HepG2 (cell line): ENCODE data around the gene RPS2. TPM values are rescaled to one million over a fixed set of nuclear protein-coding genes. Genes with fewer than 3 reads are reported as not detected.

Experiments
- ATF5 ChIP-seq: sonication (generic); formaldehyde crosslinking; IDR thresholded peaks from 2 replicates; pipeline ENCODE4 v1.4.0; 2020; ENCODE audit warnings: mild to moderate bottlenecking, low read depth, missing genetic modification reagents
- ATF6 ChIP-seq: sonication (generic); formaldehyde crosslinking; conservative IDR thresholded peaks from 2 replicates; pipeline ENCODE4 v1.4.0; 2020; ENCODE audit warnings: missing genetic modification reagents
- BCL6 ChIP-seq: IDR thresholded peaks from 2 replicates; pipeline ENCODE4 v1.6.1; 2016; ENCODE audit warnings: missing genetic modification reagents, missing compliant biosample characterization
- CBX1 ChIP-seq: IDR thresholded peaks from one replicate; pipeline ENCODE4 v1.6.1; 2016; ENCODE audit warnings: antibody characterized with exemption, low read depth
- DMAP1 ChIP-seq: IDR thresholded peaks from 2 replicates; pipeline ENCODE4 v1.6.1; 2016
- ELF1 ChIP-seq: sonication (generic); formaldehyde crosslinking; IDR thresholded peaks from 2 replicates; pipeline ENCODE4 v1.4.0; 2020; ENCODE audit warnings: missing genetic modification reagents
- FOXP1 ChIP-seq, 2 experiments: fragments of 450-650 bp in 1 of 2; IDR thresholded peaks; 2 replicates each; pipeline ENCODE4 v1.6.1; 2017 to 2018; ENCODE audit warnings: antibody characterized with exemption in 1 of 2
- GABPB1 ChIP-seq: IDR thresholded peaks from 2 replicates; pipeline ENCODE4 v1.6.1; 2016; ENCODE audit warnings: mild to moderate bottlenecking, missing genetic modification reagents, moderate library complexity, missing compliant biosample characterization
- HBP1 ChIP-seq: IDR thresholded peaks from 2 replicates; pipeline ENCODE4 v1.6.1; 2016; ENCODE audit warnings: low read depth, control low read depth
- HDAC1 ChIP-seq: sonication (generic); formaldehyde crosslinking; IDR thresholded peaks from 2 replicates; pipeline ENCODE4 v1.5.1; 2020; ENCODE audit warnings: mild to moderate bottlenecking, missing genetic modification reagents
- KDM1A ChIP-seq: IDR thresholded peaks from 2 replicates; pipeline ENCODE4 v1.6.1; 2016; ENCODE audit warnings: missing compliant biosample characterization
- SP140L ChIP-seq: sonication (generic); formaldehyde crosslinking; IDR thresholded peaks from 2 replicates; pipeline ENCODE4 v1.4.0; 2020; ENCODE audit warnings: missing genetic modification reagents, borderline replicate concordance
- TFAP4 ChIP-seq: sonication (generic); IDR thresholded peaks from 2 replicates; pipeline ENCODE4 v1.6.1; 2016; ENCODE audit warnings: low read depth, borderline replicate concordance
- USF2 ChIP-seq, 2 experiments: sonication (generic) in 1 of 2; formaldehyde crosslinking in 1 of 2; IDR thresholded peaks; 2 replicates each; pipeline versions ENCODE4 v1.5.1 to v1.6.1; 2011 to 2020; ENCODE audit warnings: borderline replicate concordance in 1 of 2, low read depth in 1 of 2, low read length in 1 of 2, mild to moderate bottlenecking in 1 of 2, missing genetic modification reagents in 1 of 2, moderate library complexity in 1 of 2
- ZNF10 ChIP-seq: sonication (generic); formaldehyde crosslinking; IDR thresholded peaks from 2 replicates; pipeline ENCODE4 v1.4.0; 2020; ENCODE audit warnings: mild to moderate bottlenecking, low read depth, missing genetic modification reagents, borderline replicate concordance
- ZNF160 ChIP-seq: sonication (generic); formaldehyde crosslinking; IDR thresholded peaks from 2 replicates; pipeline ENCODE4 v1.8.0; 2022; ENCODE audit warnings: mild to moderate bottlenecking, inconsistent platforms, missing genetic modification reagents
- ZNF17 ChIP-seq: sonication (generic); formaldehyde crosslinking; IDR thresholded peaks from 2 replicates; pipeline ENCODE4 v1.5.0; 2020; ENCODE audit warnings: mild to moderate bottlenecking, missing genetic modification reagents
- ZNF383 ChIP-seq: sonication (generic); formaldehyde crosslinking; IDR thresholded peaks from 2 replicates; pipeline ENCODE4 v1.4.0; 2020; ENCODE audit warnings: missing genetic modification reagents, mild to moderate bottlenecking, borderline replicate concordance
- ZNF660 ChIP-seq: sonication (generic); formaldehyde crosslinking; IDR thresholded peaks from 2 replicates; pipeline ENCODE4 v1.5.1; 2020; ENCODE audit warnings: mild to moderate bottlenecking, low read depth, missing genetic modification reagents, borderline replicate concordance
- ZNF709 ChIP-seq: sonication (generic); formaldehyde crosslinking; IDR thresholded peaks from 2 replicates; pipeline ENCODE4 v1.5.0; 2020; ENCODE audit warnings: mild to moderate bottlenecking, missing genetic modification reagents
- ZNF878 ChIP-seq: sonication (generic); formaldehyde crosslinking; IDR thresholded peaks from 2 replicates; pipeline ENCODE4 v1.8.1; 2023; ENCODE audit warnings: mild to moderate bottlenecking, missing genetic modification reagents, moderate library complexity
- ZSCAN30 ChIP-seq: sonication (generic); formaldehyde crosslinking; IDR thresholded peaks from 2 replicates; pipeline ENCODE4 v1.5.0; 2020; ENCODE audit warnings: mild to moderate bottlenecking, missing genetic modification reagents
- polyA plus RNA-seq, 8 experiments: library from polyadenylated mRNA; depleted of rRNA in 3 of 8; stranded (reverse) in 7 of 8; unstranded in 1 of 8; fragments of >200 nt; fragmentation: Illumina TruSeq in 4 of 8; extraction: Trizol in 4 of 8; gene quantifications; 2 replicates each; pipeline versions ENCODE4 v1.2.1 to v1.2.3, GENCODE V29; 2011 to 2016; ENCODE audit warnings: low read depth in 4 of 8, missing spikeins in 1 of 8, mixed read lengths in 1 of 8; ENCODE audit not compliant: insufficient read depth in 1 of 8
- total RNA-seq, 5 experiments: library from RNA; depleted of rRNA; stranded (reverse); fragments of >200 nt; fragmentation: Illumina TruSeq; extraction: Trizol; gene quantifications; 2 replicates each; pipeline ENCODE4 v1.2.3, GENCODE V29; 2016; ENCODE audit warnings: low read depth in 1 of 5

The RPS2 gene
- total and polyA plus RNA-seq, 2 of the 13 experiments (the other 11 are each of a cell fraction or from before 2014, with no cell fraction given), result 1,908 to 4,514 TPM

- TF ChIP-seq ATF6 (CRISPR knock-in tag) (peak; percentile 50; the same call in 1 of the 2 replicates), ATF5 (CRISPR knock-in tag) (no peak), ZNF709 (CRISPR knock-in tag) (peak; percentile 90; the same call in 1 of the 2 replicates), CBX1 (peak; percentile 41), DMAP1 (CRISPR knock-in tag) (peak; percentile 94), USF2 (IDR thresholded peaks at IDR 0.05; ENCODE audit: low read depth, low read length) (no peak), USF2 (CRISPR knock-in tag; IDR thresholded peaks at IDR 0.05; ENCODE audit: borderline replicate concordance) (0 out of 2 replicates have a peak, but pooled peaks have one; percentile 32), BCL6 (CRISPR knock-in tag) (peak; percentile 48; the same call in 1 of the 2 replicates), ZSCAN30 (CRISPR knock-in tag) (no peak), ZNF660 (CRISPR knock-in tag) (no peak), ZNF17 (CRISPR knock-in tag) (no peak), ZNF10 (CRISPR knock-in tag) (no peak), ELF1 (CRISPR knock-in tag) (peak; percentile 86), FOXP1 (IDR thresholded peaks at IDR 0.05) (no peak), FOXP1 (CRISPR knock-in tag; IDR thresholded peaks at IDR 0.05) (no peak), HDAC1 (CRISPR knock-in tag) (peak; percentile 87), SP140L (CRISPR knock-in tag) (no peak), KDM1A (CRISPR knock-in tag) (no peak), HBP1 (0 out of 2 replicates have a peak, but pooled peaks have one; percentile 36), ZNF878 (CRISPR knock-in tag) (0 out of 2 replicates have a peak, but pooled peaks have one; percentile 3), TFAP4 (peak; percentile 27; the same call in 1 of the 2 replicates), GABPB1 (CRISPR knock-in tag) (peak; percentile 89), ZNF383 (no peak), ZNF160 (CRISPR knock-in tag) (peak; percentile 66; the same call in 1 of the 2 replicates)
Observed at GRCh38 chr16:1964506-1965395, at the start of gene RPS2 (continued).
